ENCODE measurements around the gene MYOZ3. TPM values are rescaled to one million over a fixed set of nuclear protein-coding genes. Genes with fewer than 3 reads are reported as not detected.

The MYOZ3 gene
- polyA plus RNA-seq, 1 experiment = 0.51 TPM

GRCh38 chr5:150638488-150639376, 22.3 kb upstream of the MYOZ3 start:
- H3K27ac ChIP-seq (ENCODE audit: low read depth, low read length) = no peak overlapping the region
- H3K27me3 ChIP-seq (ENCODE audit: control insufficient read depth, insufficient read depth, low read length) = no peaks in the 10 kb centered on the region
- ChIA-PET POLR2A (interaction anchor here (1.0 to 1.2 kb wide), 3 partner anchors 12 to 65 kb away, joined by 3 read pairs; no protein-coding TSS in a partner anchor), CTCF (interaction anchor here (0.6 to 1.3 kb wide), 4 partner anchors 15 to 93 kb away, joined by 3 to 8 read pairs (median 3); partner anchors contain the start of gene RBM22)
- H3K9me3 ChIP-seq (ENCODE audit: control insufficient read depth, insufficient read depth, low read length) = no peaks in the 10 kb centered on the region
- no peak for TF ChIP-seq CTCF (IDR thresholded peaks at IDR 0.05; ENCODE audit: low read depth, low read length)
- H3K4me3 ChIP-seq (ENCODE audit: low read depth, low read length) = no peak overlapping the region
- no peak for DNase-seq (ENCODE audit: low read depth, low spot score)

- ChIA-PET CTCF (interaction anchor here (0.6 to 1.2 kb wide), 3 partner anchors 62 to 94 kb away, joined by 3 to 8 read pairs (median 3); partner anchors contain the start of gene RBM22), POLR2A (no interaction called here)
- H3K27ac ChIP-seq (ENCODE audit: low read depth, low read length) = no peak overlapping the region
- no peak overlapping the region for H3K4me3 ChIP-seq (ENCODE audit: low read depth, low read length)
- H3K9me3 ChIP-seq (ENCODE audit: control insufficient read depth, insufficient read depth, low read length) = no peaks in the 10 kb centered on the region
- no peak for TF ChIP-seq CTCF (IDR thresholded peaks at IDR 0.05; ENCODE audit: low read depth, low read length)
- H3K27me3 ChIP-seq (ENCODE audit: control insufficient read depth, insufficient read depth, low read length) = no peaks in the 10 kb centered on the region
- no peak for DNase-seq (ENCODE audit: low read depth, low spot score)
These were observed 21.7 kb upstream of the MYOZ3 start for GRCh38 chr5:150639377-150639692.

- H3K4me3 ChIP-seq (ENCODE audit: low read depth, low read length) = no peak overlapping the region; the same call in 1 of the 2 replicates
- no peak for TF ChIP-seq CTCF (IDR thresholded peaks at IDR 0.05; ENCODE audit: low read depth, low read length)
- peak overlapping the region; percentile 31 for H3K27ac ChIP-seq (ENCODE audit: low read depth, low read length)
- CTCF ChIA-PET = interaction anchor here (0.9 to 1.2 kb wide), 4 partner anchors 18 to 180 kb away, joined by 3 to 4 read pairs (median 3); partner anchors contain the start of gene RBM22
- no peaks in the 10 kb centered on the region for H3K9me3 ChIP-seq (ENCODE audit: control insufficient read depth, insufficient read depth, low read length)
- DNase-seq (ENCODE audit: low read depth, low spot score) = no peak
- H3K27me3 ChIP-seq (ENCODE audit: control insufficient read depth, insufficient read depth, low read length) = no peaks in the 10 kb centered on the region
- POLR2A ChIA-PET = interaction anchor here (1.0 to 1.8 kb wide), 2 partner anchors 61 to 144 kb away, joined by 3 to 6 read pairs; partner anchors contain the start of gene RBM22
These were observed 21.3 kb upstream of the MYOZ3 start for GRCh38 chr5:150639751-150640150.

- no peak; the same call in 1 of the 2 replicates for TF ChIP-seq CTCF (IDR thresholded peaks at IDR 0.05; ENCODE audit: low read depth, low read length)
- peak; percentile 80 for DNase-seq (ENCODE audit: low read depth, low spot score)
- Histone ChIP-seq H3K4me3 (ENCODE audit: low read depth, low read length) (peak within 1 kb of the TSS; percentile 74), H3K27me3 (ENCODE audit: control insufficient read depth, insufficient read depth, low read length) (no peaks in the 10 kb centered on the region), H3K9me3 (ENCODE audit: control insufficient read depth, insufficient read depth, low read length) (no peaks in the 10 kb centered on the region), H3K27ac (ENCODE audit: low read depth, low read length) (peak within 1 kb of the TSS; percentile 95)
- ChIA-PET CTCF (interaction anchor here (0.6 to 1.2 kb wide), 4 partner anchors 17 to 181 kb away, joined by 3 to 6 read pairs (median 4); partner anchors contain the start of gene RBM22), POLR2A (interaction anchor here (0.8 to 1.8 kb wide), 5 partner anchors 17 to 143 kb away, joined by 3 to 8 read pairs (median 3); partner anchors contain the start of gene RBM22)
These were observed 20.6 kb upstream of the MYOZ3 start, which contains the start of gene SYNPO for GRCh38 chr5:150640311-150641005. Gene SYNPO, plus strand, starts transcription at chr5:150640660. Its CDS starts 7,616 bp downstream, at chr5:150648276.

Measured in AG04450 (cell line).